ENCODE results near the gene DLG2. TPM values are rescaled to one million over a fixed set of nuclear protein-coding genes. Genes with fewer than 3 reads are reported as not detected.

DLG2 gene
- total RNA-seq, 1 experiment from 2014 or later, result not detected

DNA sequence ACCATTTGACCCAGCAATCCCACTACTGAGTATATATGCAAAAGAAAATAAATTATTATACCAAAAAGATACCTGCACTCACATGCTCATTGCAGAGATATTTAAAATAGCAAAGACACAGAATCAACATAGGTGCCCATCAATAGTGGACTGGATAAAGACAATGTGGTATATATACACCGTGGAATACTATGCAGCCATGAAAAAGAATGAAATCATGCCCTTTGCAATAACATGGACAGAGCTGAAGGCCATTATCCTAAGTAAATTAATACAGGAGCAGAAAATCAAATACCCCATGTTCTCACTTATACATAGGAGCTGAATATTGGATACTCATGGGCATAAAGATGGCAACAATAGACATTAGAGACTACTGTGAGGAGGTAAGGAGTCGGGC is 68.7 kb downstream of the DLG2 start:
- no peak for DNase-seq (ENCODE audit: low read depth)

DNA sequence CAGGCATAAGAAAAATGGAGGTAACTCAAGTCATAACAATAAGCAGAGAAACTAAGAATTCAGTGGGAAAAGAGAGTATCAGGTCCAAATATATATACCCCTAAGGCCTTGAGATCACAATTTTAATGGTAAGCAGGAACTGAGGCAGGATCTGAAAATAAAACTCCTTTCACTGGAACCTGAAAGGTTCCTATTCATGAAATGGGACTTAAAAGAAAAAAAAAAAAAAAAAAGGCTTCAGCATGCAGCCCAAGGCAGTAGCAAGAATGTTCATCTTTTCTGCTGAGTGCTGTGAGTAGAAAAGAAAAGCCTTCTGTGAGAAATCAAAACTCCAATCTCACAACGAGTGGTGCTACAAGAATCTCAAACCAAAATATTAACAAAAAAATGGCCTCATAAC is 75.3 kb downstream of the DLG2 start:
- DNase-seq (ENCODE audit: low read depth), result no peak

DNA sequence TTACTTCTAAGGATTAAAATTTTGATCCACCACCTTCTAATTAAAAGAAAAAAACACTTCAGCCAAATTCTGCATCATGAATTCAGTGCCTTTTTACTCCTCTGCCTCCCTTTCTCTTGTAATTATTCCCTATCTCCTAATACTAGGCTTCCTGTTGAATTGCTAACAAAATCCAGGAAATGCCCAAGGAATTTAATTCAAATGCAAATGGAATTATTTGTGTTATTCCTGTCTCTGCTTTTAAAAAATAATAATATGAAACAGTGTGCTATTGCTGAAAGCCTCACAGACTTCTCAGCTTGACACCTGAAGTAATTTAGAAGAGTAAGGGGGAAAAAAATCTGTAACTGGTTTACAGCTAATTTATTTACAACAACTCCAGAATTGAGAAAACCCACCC is 85.5 kb downstream of the DLG2 start:
- DNase-seq (ENCODE audit: low read depth), result no peak

DNA sequence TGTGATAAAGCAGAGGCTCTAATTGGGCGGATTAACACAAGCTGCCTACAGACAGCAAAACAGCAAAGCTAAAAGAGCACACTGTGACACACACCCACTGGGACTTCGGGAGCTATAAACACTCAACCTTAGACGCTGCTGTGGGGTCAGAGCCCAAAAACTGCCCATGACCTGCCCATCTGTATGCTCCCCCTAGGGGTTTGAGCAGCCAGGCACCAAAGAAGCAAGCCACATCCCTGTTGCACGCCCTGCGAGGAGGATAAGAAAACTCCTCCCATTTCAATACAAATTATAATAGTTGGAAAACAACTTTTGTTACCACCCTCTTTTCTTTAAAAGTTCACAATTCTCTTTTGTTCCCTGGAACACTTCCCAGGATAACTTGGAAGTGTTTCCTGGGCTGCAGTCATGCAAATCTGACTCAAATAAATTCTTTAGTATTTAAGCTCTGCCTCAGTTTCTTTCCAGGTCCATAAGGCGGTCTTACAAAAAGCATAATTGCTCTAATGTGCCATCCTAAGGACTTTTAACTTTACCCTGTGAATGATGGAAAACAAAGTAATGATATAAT is 86.4 kb downstream of the DLG2 start:
- DNase-seq (ENCODE audit: low read depth), result no peak

DNA sequence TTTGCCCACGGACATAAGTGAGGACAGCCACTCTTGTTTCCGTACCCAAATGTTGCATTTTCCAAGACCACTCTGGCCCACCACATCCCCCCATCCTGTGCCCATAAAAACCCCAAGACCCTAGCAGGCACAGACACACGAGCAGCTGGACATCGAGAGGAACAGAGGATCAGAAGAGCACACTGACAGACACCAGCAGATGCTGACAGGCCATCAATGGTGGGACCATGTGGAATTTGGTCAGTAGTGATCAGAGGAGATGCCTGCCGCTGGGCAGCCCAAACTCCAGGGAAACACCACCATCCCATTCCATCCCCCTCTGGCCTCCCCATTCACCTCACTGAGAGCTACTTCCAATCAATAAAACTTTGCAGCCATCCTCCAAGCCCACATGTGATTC is 87.0 kb downstream of the DLG2 start:
- DNase-seq (ENCODE audit: low read depth), result no peak

DNA sequence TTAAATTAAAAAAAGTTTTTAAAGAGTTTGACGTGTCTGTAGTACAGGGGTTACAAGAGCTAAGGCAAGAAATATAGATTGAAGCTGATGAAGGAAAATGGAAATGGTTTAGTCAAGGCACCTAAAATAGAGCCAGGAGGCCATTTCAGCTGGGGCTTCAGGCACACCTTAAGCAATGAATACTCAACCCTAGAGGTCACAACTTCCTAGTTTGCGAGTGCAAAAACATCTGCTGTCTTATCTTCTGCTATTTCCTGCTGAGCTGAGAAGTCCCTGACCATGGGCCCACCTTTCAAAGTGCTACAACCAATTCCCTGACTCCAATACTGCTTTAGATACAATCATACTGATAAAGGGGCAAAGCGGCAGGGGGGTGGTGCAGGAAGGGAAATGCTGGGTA is 87.4 kb downstream of the DLG2 start:
- no peak for DNase-seq (ENCODE audit: low read depth)

DNA sequence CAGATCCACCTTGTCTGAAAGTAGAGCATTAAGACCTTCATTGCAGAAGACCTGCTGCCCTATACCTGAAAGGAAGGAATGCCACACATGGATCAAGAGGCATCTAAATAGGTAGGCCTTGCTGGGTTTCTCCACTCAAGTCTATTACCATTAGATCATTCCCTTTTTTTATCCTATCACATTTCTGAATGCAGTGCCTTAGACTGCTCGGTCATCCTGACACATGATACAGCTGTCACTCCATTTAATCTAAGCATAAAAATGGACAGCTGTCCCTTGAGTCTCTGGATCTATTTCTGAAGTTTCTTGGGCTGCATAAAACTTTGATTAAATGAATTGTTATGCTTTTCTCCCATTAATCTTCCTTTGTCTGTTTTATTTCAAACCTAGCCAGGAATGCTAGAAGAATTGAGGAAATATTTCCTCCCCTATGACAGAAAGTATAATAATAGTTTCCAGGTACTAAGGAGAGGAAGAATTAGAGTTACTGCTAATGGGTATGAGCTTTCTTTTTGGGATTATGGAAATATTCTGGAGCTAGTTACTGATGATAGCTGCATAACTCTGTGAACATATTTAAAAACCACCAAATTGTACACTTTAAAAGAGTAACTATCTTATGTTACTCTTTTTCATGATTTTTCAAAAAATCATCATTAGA is 88.0 kb downstream of the DLG2 start:
- no peak for DNase-seq (ENCODE audit: low read depth)

DNA sequence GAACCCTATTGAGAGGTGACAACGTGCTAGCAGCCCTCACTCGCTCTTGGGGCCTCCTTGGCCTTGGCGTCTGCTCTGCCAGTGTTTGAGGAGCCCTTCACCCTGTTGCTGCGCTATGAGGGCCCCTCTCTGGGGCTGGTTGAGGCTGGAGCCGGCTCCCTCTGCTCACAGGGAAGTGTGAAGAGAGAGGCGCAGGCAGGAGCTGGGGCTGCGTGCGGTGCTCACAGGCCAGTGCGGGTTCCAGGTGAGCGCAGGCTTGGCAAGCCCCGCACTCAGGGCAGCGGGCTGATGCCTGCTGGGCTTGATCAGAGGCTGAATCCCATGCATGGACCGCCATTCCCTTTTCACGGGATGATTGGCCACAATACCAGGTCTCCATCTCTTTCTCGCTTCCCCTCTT is 90.7 kb downstream of the DLG2 start:
- DNase-seq (ENCODE audit: low read depth), result no peak

DNA sequence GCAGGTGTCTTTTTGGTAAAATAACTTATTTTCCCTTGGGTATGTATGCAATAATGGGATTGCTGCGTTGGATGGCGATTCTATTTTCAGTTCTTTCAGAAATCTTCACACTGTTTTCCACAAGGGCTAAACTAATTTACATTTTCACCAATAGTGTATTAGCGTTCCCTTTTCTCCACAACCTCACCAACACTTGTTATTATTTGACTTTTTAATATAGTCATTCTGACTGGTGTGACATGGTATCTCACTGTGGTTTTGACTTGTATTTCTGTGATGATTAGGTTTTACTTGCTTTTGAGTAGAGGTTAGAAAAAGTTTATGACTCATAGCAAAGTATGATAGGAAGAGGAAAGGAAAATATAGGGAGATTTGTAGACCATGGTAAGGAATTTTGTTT is 92.3 kb downstream of the DLG2 start:
- no peak for DNase-seq (ENCODE audit: low read depth)

DNA sequence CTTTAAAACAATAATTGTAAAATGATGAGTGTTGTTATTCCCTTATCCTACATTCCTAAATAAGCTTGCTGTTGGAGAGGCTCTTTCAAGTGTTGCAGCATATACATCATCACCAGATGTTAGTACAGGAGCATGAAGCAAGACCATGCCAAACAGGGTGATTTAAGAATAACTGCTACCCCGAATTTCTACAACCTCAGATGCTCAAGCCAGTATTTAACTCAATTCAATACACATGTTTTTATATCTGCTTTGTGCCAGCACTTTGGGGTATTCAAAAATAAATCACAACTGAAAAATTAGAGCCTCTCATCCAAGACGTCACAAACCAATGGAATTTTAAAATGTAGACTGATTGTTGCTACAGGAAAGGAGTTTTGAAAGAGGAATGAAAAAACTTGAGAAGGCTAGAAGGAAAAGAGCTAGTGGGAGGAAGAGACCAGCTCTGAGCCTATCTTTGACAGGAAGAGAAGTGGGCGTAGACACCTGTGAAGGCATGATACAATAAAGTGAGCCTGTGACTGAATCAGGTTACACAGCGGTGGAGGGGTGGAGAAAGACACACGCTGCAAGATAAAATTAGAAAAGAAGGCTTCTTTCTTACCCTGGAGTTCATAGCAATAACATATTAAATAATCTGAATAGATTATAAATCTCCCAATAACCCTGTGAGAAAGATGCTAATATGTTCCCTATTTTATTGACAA is 95.8 kb downstream of the DLG2 start:
- no peak for DNase-seq (ENCODE audit: low read depth)

DNA sequence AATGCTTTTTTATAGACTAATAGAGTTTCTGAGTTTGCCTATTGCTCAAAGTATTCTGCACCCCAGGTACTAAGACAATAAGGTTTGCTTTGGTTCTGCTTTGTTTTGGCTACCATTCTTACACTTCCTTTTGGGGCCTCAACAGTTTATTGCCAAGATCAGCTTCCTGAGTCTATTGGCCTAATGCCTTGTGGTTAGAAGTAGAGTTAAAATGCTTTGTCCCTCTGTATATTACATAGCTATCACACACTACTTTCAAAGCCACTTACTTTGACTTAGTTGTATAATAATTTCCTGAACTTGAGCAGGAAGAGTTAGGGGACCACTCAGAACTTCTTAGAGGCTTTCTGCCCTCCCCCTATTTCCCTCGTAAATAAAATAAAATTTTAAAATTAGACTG is 96.5 kb downstream of the DLG2 start:
- no peak for DNase-seq (ENCODE audit: low read depth)

DNA sequence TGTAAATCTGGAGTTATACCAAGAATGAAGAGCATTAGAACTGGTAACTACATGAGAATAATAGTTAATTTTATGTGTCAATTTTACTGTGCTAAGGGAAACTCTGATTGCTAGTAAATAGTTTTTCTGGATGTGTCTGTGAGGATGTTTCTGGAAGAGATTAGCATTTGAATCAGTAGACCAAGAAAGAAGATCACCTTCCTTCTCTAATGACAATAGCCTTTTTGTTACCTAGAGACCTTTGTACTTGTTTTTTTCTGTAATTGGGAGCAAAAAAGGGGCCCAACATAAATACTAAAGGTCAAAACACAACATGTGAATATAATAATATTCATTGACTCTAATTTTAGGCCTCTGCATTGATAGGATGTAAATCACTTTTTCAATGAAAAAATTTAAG is 100.6 kb downstream of the DLG2 start:
- DNase-seq (ENCODE audit: low read depth), result no peak

DNA sequence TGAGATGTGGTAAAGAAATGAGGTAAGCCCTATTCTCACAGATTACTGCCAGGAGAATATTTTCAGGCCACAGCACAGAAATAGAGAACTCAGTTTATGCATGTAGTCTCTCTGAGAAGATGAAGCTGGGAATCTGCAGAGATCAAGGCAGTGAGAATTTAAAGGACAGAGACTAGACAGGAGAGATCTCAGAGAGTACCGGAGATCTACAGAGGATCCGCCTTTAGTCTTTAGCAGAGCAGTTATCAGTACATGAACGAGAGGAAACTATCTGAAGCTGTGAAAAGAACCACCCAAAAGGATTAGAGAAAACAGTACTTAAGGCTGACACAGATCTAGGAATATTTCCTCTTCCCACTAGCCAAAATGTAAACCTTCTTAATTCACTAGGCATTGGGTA is 101.5 kb downstream of the DLG2 start:
- no peak for DNase-seq (ENCODE audit: low read depth)

DNA sequence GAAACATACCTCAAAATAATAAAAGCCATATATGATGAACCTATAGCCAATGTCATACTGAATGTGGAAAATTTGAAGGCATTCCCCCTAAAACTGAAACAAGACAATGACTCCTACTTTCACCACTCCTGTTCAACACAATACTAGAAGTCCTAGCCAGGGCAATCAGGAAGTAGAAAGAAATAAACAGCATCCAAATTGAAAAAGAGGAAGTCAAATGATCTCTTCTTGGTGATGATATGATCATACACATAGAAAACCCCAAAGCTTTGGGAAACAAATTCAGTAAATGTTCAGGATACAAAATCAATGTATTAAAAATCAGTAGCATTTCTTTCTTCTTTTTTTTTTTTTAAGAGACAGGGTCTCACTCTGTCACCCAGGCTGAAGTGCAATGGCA is 109.9 kb downstream of the DLG2 start:
- no peak for DNase-seq (ENCODE audit: low read depth)

DNA sequence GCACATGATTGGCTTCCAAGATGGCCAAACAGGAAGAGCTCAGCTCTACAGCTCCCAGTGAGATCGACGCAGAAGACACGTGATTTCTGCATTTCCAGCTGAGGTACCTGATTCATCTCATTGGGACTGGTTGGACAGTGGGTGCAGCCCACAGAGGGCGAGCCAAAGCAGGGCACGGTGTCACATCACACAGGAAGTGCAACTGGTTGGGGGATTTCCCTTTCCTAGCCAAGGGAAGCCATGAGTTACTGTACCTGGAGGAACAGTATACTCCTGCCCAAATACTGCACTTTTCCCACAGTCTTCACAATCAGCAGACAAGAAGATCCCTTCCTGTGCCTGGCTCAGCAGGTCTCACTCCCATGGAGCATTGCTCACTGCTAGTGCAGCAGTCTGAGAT is 131.2 kb downstream of the DLG2 start:
- DNase-seq (ENCODE audit: low read depth), result no peak

DNA sequence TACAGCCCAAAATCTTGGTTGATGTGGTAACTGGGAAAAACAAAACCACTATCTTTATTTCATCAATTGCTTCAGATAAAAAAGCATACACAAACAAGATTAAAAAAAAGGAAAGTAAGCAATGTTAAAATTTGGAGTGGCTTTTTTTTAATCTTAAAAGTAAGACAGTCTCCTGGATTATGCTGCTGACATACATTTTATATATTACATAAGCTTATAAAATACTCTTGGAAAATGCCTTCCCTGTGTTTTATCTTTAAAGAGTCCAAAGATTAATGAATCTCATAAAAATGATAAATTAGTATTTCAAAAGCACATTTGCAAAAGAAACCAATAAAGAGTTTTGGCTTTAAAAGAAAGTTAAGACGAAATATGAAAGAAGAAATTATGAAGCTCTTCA is 132.7 kb downstream of the DLG2 start:
- no peak for DNase-seq (ENCODE audit: low read depth)

DNA sequence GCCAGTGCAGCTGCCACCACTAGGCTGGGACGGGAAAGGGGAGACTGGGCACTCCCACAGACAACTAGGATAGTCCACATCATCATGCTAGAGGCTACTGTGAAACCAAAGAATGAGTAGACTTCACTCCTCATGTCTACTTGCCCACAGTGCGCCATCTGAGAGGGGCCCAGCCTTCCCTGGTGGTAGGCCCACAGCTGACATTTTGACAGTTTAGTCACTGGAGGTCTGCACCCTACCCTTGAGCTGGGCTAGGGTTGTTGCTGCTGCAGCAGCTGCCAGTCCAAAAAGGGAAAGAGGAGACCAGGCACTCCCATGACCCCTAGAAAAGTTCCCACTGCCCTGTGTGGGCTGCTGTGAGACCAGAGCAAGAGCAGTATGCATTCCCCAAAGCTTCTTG is 141.2 kb downstream of the DLG2 start:
- DNase-seq (ENCODE audit: low read depth), result no peak

DNA sequence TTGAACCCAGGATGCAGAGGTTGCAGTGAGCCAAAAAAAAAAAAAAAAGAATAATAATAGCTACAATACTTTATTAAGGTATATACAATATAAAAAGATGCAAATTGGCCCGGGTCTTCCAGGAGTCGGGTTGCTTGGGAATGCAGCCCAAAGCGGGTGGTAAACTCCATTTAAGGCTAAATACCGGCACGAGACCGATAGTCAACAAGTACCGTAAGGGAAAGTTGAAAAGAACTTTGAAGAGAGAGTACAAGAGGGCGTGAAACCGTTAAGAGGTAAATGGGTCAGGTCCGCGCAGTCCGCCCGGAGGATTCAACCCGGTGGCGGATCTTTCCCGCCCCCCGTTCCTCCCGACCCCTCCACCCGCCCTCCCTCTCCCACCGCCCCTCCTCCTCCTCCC is 143.3 kb downstream of the DLG2 start:
- no peak for DNase-seq (ENCODE audit: low read depth)

DNA sequence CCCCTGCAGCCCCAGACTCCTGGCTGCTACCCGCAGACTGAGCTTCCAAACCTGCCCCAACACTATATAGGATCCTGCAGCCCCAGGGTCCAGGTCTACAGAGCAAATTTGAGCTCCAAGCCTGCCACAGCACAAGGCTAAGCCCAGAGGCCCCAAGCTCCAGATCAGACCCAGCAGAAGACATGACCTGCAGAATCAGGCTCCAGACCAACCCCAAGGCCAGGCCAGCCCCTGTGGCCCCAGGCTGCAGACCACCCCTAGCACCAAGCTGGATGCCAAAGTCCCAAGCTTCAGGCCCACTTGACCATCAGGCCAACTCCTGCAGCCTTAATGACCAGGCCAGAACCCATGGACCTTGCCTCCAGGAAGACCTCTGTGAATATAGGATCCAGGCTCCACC is 145.3 kb downstream of the DLG2 start:
- DNase-seq (ENCODE audit: low read depth), result no peak

DNA sequence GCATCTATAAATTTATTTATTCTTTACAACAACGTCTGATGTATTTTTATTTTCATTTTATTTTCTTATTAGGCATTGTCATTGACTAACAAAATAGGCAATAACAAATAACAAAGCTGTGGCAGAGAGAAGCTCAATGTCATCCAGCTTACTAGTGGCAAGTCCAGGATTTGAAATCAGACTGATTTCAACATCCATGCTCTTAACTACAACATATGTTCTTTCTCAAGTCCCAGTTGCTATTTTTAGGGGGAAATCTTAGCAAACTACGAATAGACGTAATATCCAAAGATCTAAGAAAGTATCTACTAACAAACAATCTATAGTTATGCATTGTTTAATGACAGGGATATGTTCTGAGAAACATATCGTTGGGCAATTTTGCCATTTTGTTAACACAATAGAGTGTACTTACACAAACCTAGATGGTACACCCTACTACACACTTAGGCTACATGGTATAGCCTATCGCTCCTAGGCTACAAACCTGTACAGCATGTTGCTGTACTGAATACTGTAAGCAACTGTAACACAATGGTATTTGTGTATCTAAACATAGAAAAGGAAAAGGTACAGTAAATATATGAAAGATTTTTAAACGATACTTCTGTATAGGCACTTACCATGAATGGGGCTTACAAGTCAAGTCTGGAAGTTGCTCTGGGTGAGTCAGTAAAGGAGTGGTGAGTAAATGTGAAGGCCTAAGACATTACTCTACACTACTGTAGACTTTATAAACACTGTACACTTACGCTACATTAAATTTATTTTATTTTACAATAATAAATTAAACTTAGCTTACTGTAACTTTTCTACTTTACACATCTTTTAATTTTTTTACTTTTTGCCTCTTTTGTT is 151.3 kb downstream of the DLG2 start:
- no peak for DNase-seq (ENCODE audit: low read depth)

DNA sequence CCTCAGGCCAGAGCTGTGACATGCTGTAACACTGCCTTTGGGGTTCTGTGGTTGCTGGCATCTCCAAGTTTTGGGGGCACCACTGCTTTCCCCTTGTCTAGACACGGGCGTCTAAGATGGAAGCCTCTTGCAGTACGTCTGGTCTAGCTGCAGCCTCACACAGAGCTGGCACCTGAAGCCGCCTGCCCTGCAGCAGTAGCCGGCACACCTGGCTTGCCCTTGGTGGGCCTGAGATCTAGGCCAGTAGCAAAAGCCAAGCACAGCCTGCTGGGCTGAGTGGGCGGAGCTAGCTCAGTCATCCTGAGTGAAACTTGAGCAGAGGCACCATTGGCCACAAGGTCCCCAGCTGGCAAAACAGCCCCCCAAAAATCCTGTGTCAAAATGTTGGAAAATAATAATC is 154.2 kb downstream of the DLG2 start:
- DNase-seq (ENCODE audit: low read depth), result no peak

DNA sequence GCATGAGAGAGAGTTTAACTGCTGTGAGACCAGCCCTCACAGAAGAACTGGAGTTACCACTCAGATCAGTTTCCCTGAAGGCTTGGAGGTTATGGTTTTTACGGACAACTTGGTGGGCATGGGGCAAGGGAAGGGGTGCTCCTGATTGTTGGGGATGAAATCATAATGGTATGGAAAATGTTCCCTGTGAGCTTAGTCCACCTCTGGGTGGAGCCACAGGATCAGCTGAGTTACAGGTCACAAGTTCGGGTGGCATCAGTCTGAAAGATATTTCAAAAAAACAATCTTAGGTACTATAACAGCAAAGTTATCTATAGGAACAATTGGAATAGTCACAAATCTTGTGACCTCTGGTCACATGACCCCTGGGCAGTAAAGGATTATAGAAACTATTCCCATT is 162.9 kb downstream of the DLG2 start:
- no peak for DNase-seq (ENCODE audit: low read depth)

DNA sequence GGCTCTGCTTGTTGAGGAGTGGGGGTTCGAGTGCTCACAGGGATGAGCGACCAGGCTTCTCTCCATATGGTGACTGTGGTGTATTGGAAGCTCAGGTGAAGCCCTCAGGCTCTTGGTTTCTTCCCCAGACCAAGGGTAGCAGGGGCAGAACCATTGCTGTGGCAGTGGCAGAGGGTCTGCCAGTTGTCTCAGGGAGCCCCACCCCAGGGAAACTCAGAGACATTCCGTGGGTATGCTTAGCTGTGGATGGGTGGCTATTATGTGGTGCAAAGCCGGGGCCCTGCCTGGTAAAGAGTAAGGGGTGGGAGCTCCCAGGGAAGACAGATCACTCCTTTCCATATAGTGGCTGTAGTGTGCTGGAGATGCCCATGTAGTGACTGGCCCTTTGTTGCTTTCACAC is 167.8 kb downstream of the DLG2 start:
- no peak for DNase-seq (ENCODE audit: low read depth)

Measured in M059J (cell line).